A549 (cell line): ENCODE measurements around the gene ADAMTS4. TPM values are rescaled to one million over a fixed set of nuclear protein-coding genes. Genes with fewer than 3 reads are reported as not detected.

Experiments
- ATAC-seq, 2 experiments: fragments of 200-7000 bp in 1 of 2; fragments of >200 bp in 1 of 2; cut with Nextera tagmentation in 1 of 2; cut with Tn5 transposase in 1 of 2; 3 replicates each; pipeline versions ENCODE4 v1.8.0 to v1.9.1; 2018 to 2020; ENCODE audit warnings: mild to moderate bottlenecking in 1 of 2, moderate library complexity in 1 of 2
- CTCF ChIA-PET: fragments of 300-600 bp; sonication (Branson Sonifier 250); formaldehyde crosslinking; extraction: SDS; loops from one replicate; lab custom pipeline; 2021; ENCODE audit warnings: antibody characterized with exemption, inconsistent platforms; lab: Yijun Ruan, JAX
- POLR2A ChIA-PET: fragments of 350-600 bp; formaldehyde crosslinking; extraction: SDS; loops from one replicate; lab custom pipeline; 2021; ENCODE audit warnings: antibody characterized with exemption, inconsistent platforms; lab: Yijun Ruan, JAX
- DNase-seq, 2 experiments: peaks; one replicate each; pipeline versions ENCODE4 v3.0.0 to v3.0.0-alpha.2; 2011 to 2016; ENCODE audit warnings: low read depth in 1 of 2, low spot score in 1 of 2
- FAIRE-seq: peaks from 2 replicates; lab custom pipeline; 2011; peaks lifted over from hg19 to GRCh38; lab: Jason Lieb, UNC
- H3K27ac ChIP-seq, 2 experiments: fragments of >200 bp; sonication (Bioruptor Twin); formaldehyde crosslinking; 3 replicates each; pipeline ENCODE4 v1.5.1; 2016 to 2017
- H3K4me1 ChIP-seq: fragments of >200 bp; sonication (Bioruptor Twin); formaldehyde crosslinking; 3 replicates; pipeline ENCODE4 v1.6.1; 2016
- H3K4me2 ChIP-seq: fragments of >200 bp; sonication (Bioruptor Twin); formaldehyde crosslinking; 3 replicates; pipeline ENCODE4 v1.6.1; 2016
- H3K4me3 ChIP-seq: fragments of >200 bp; sonication (Bioruptor Twin); formaldehyde crosslinking; 3 replicates; pipeline ENCODE4 v1.5.1; 2016
- H3K9me3 ChIP-seq: fragments of >200 bp; sonication (Bioruptor Twin); formaldehyde crosslinking; 3 replicates; pipeline ENCODE4 v1.6.1; 2016
- CEBPB ChIP-seq, 2 experiments: fragments of >200 bp in 1 of 2; sonication (Bioruptor Twin) in 1 of 2; formaldehyde crosslinking in 1 of 2; IDR thresholded peaks; 2 replicates each; pipeline ENCODE4 v1.6.1; 2012 to 2016
- ELK1 ChIP-seq: fragments of 150-350 bp; IDR thresholded peaks from 2 replicates; pipeline ENCODE4 v1.6.1; 2014; ENCODE audit warnings: low read depth, mild to moderate bottlenecking, low read length
- KDM5A ChIP-seq: fragments of 200-600 bp; sonication (generic); IDR thresholded peaks from 2 replicates; pipeline ENCODE4 v1.6.1; 2016; ENCODE audit warnings: antibody characterized with exemption, mild to moderate bottlenecking
- MAX ChIP-seq: IDR thresholded peaks from 2 replicates; pipeline ENCODE4 v1.6.1; 2012
- RNF2 ChIP-seq: fragments of 200-600 bp; sonication (generic); IDR thresholded peaks from 2 replicates; pipeline ENCODE4 v1.6.1; 2016; ENCODE audit warnings: low read depth, mild to moderate bottlenecking, antibody characterized with exemption, moderate library complexity, borderline replicate concordance
- TP53 ChIP-seq: fragments of 250-450 bp; sonication (Bioruptor Pico); IDR thresholded peaks from 2 replicates; pipeline ENCODE4 v1.5.0; 2021; ENCODE audit warnings: mild to moderate bottlenecking, moderate library complexity
- USF2 ChIP-seq: fragments of 450-650 bp; IDR thresholded peaks from 2 replicates; pipeline ENCODE4 v1.6.1; 2014; ENCODE audit warnings: antibody characterized with exemption
- WGBS: methylation state at CpG from one replicate; pipeline ENCODE4 v1.1.6; 2017; ENCODE audit errors: missing lambda C conversion rate; 5-methylcytosine and 5-hydroxymethylcytosine counted together
- polyA plus RNA-seq, 4 experiments: library from polyadenylated mRNA; depleted of rRNA in 3 of 4; stranded (reverse); fragments of >200 nt; fragmentation: RNase III in 1 of 4; extraction: RNeasy Plus Mini Kit Qiagen cat#74134 plus additional on column Dnase treatment in 1 of 4; gene quantifications; 2 replicates in 3 of 4; 3 replicates in 1 of 4; pipeline ENCODE4 v1.2.3, GENCODE V29; 2011 to 2017
- TF ChIP-seq, protein P1 (sequence below): fragments of 200-600 bp; sonication (generic); IDR thresholded peaks from 2 replicates; pipeline ENCODE4 v1.6.1; 2016; ENCODE audit warnings: antibody characterized with exemption, mild to moderate bottlenecking, moderate library complexity
- TF ChIP-seq, protein P2 (sequence below): fragments of >200 bp; sonication (Bioruptor Twin); formaldehyde crosslinking; IDR thresholded peaks from 3 replicates; pipeline ENCODE4 v1.5.1; 2016

Gene ADAMTS4
- polyA plus RNA-seq, 2 of the 4 experiments (the other 2 are of a cell fraction), result not detected

- 47% methylated on average over 3 of the region's 3 CpGs for WGBS
- Histone ChIP-seq H3K4me1 (peaks cover 12% of the 10 kb centered on the region), H3K9me3 (no peaks in the 10 kb centered on the region), H3K27ac (no peak overlapping the region), H3K4me3 (no peak overlapping the region), H3K4me2 (no peak overlapping the region)
- TF ChIP-seq KDM5A, result no peak
- ATAC-seq (no peak), DNase-seq (no peak), FAIRE-seq (no peak)
- ChIA-PET POLR2A (no interaction called here), CTCF (interaction anchor here (1.4 kb wide), 2 partner anchors 9 to 197 kb away, joined by 4 to 7 read pairs; no protein-coding TSS in a partner anchor)
Measured at GRCh38 chr1:161185282-161185682, 13.6 kb downstream of the ADAMTS4 start.

DNA sequence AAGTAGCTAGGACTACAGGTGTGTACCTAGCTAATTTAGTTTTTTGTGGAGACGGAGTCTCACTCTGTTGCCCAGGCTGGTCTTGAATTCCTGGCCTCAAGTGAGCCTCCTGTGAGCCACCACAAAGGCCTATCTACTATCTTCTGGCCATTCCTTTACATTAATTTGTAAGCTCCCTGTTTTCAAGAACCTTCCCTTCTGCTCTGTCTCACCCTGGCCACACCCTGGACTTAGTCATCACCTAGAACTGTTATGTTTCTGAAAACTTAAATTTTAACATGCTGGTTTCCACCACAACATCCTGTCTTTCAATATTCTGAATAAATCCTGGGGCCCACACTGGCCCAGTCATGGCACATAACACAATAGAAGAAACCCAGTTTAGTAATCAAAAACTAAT lies 16.6 kb downstream of the ADAMTS4 start:
- ChIA-PET CTCF (interaction anchor here (1.1 to 5.5 kb wide), 8 partner anchors 10 to 200 kb away, joined by 3 to 49 read pairs (median 6); partner anchors contain the start of gene PPOX), POLR2A (interaction anchor here (1.3 kb wide), 2 partner anchors 16 to 20 kb away, joined by 3 to 7 read pairs; partner anchors contain the start of gene NDUFS2)
- no peak for FAIRE-seq

More for the DNA sequence above, 16.6 kb downstream of the ADAMTS4 start:
- Histone ChIP-seq H3K27ac (0 out of 6 replicates have a peak overlapping the region, but pooled peaks of 1 of the 2 experiments have one; percentile 4), H3K4me2 (peak overlapping the region; percentile 37), H3K4me3 (no peak overlapping the region), H3K9me3 (no peaks in the 10 kb centered on the region), H3K4me1 (peaks cover 17% of the 10 kb centered on the region)
- DNase-seq, result peak in 1 of 2 experiments; percentile 30
- TF ChIP-seq ELK1 (no peak), RNF2 (no peak), USF2 (no peak), TP53 (CRISPR knock-in tag) (no peak), MAX (no peak), CEBPB (IDR thresholded peaks at IDR 0.05) (no peak)
- TF ChIP-seq, protein P1, sequence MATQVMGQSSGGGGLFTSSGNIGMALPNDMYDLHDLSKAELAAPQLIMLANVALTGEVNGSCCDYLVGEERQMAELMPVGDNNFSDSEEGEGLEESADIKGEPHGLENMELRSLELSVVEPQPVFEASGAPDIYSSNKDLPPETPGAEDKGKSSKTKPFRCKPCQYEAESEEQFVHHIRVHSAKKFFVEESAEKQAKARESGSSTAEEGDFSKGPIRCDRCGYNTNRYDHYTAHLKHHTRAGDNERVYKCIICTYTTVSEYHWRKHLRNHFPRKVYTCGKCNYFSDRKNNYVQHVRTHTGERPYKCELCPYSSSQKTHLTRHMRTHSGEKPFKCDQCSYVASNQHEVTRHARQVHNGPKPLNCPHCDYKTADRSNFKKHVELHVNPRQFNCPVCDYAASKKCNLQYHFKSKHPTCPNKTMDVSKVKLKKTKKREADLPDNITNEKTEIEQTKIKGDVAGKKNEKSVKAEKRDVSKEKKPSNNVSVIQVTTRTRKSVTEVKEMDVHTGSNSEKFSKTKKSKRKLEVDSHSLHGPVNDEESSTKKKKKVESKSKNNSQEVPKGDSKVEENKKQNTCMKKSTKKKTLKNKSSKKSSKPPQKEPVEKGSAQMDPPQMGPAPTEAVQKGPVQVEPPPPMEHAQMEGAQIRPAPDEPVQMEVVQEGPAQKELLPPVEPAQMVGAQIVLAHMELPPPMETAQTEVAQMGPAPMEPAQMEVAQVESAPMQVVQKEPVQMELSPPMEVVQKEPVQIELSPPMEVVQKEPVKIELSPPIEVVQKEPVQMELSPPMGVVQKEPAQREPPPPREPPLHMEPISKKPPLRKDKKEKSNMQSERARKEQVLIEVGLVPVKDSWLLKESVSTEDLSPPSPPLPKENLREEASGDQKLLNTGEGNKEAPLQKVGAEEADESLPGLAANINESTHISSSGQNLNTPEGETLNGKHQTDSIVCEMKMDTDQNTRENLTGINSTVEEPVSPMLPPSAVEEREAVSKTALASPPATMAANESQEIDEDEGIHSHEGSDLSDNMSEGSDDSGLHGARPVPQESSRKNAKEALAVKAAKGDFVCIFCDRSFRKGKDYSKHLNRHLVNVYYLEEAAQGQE, result no peak
- TF ChIP-seq, protein P2, sequence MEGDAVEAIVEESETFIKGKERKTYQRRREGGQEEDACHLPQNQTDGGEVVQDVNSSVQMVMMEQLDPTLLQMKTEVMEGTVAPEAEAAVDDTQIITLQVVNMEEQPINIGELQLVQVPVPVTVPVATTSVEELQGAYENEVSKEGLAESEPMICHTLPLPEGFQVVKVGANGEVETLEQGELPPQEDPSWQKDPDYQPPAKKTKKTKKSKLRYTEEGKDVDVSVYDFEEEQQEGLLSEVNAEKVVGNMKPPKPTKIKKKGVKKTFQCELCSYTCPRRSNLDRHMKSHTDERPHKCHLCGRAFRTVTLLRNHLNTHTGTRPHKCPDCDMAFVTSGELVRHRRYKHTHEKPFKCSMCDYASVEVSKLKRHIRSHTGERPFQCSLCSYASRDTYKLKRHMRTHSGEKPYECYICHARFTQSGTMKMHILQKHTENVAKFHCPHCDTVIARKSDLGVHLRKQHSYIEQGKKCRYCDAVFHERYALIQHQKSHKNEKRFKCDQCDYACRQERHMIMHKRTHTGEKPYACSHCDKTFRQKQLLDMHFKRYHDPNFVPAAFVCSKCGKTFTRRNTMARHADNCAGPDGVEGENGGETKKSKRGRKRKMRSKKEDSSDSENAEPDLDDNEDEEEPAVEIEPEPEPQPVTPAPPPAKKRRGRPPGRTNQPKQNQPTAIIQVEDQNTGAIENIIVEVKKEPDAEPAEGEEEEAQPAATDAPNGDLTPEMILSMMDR, result no peak
- ATAC-seq, result no peak
- 87% methylated on average over 1 of the region's 1 CpG for WGBS
